Hematopoietic multipotent progenitor cell treated with erythropoietin and hydrocortisone succinate and interleukin-3 and kit ligand, for 4 days (in vitro differentiated cells): ENCODE results near the gene MAP1B.
"Not testable (repeated sequence)": the region's sequence is repeated elsewhere in the genome, so short reads cannot be mapped to it uniquely, and the experiment has no call there.

Experiments used
- DNase-seq: peaks from one replicate; pipeline ENCODE4 v3.0.0-alpha.2; 2015

MAP1B gene

GRCh38 chr5:72107131-72107900 is at the start of gene MAP1B:
Gene MAP1B (plus strand): TSS chr5:72107475. CDS start chr5:72107532, 57 bp downstream.
- DNase-seq = peak; percentile 9

DNA sequence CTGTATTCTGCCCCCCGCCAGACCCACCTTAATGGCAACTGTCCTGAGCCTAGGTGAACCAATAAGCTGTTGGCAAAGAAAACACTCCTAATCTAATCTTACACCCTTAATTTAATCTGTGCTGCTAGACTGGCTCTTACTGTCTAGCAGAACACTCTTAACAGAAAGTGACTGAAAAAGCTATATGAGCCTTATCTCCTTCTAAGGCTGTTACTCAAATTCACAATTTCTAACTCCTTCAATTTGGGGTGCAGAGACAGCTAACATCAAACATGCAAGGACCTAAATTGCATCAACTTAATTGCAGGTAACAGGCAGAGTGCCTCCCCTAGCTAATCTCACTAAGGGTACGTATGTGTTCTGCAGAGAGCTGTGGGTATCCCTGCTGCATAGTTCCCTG is 49.5 kb upstream of the MAP1B start:
- DNase-seq = no peak

- DNase-seq = peak; percentile 64
Measured at GRCh38 chr5:72063219-72063819, 44.0 kb upstream of the MAP1B start.

DNA sequence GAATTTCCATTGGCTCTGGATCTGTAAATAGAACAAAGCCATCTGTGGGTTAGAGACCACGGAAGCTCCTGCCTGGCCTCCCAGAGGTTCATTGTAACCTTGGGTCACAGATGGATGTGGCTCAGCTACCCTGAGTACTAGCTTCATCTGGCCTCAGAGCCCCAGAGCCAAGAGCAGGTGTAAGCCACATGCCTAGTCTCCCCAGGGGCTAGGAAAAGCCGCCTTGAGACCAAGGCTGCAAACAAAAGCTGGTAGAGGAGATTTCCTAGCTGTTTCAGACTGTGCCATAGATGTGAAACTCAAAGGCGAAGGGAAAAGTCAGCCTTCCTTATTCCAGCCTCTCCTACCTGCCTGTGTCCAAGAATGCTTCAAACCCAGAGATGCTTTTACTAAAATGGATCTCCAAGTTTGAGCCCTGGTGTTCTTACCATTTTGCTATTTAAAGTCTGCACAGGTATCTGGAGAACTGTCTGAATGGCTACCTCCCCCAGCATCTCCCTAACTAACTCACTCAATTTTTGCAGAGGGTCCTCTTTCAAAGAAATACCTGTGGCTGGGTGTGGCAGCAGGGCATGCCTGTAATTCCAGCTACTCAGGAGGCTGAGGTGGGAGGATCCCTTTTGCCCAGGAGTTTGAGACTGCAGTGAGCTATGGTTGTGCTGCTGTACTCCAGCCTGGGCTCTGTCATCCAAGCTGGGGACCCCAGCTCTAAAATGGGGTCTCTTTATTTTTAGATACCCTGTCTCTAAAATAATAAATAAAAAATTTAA is 42.3 kb upstream of the MAP1B start:
- no peak for DNase-seq

GRCh38 chr5:72065751-72066255 is 41.5 kb upstream of the MAP1B start:
- DNase-seq = no peak

DNA sequence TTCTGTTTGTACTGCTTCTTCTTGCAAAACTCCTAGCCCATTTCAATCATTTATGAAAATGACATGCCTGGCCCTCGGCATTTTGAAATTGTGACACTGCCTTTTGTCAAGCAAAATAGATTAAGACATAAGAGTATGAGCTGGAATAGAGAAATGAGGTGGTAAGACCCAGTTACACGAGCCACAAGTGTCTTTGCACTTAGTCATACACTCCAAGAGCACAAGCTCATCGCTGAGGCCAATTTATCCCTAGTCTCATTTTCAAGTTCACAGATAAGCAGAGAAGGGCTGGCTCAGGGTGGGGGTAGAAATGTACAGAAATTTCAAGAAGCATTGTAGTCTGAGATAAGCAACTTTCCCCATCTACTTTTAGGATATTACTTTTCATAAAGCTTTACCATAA is 40.6 kb upstream of the MAP1B start:
- DNase-seq = no peak

DNA sequence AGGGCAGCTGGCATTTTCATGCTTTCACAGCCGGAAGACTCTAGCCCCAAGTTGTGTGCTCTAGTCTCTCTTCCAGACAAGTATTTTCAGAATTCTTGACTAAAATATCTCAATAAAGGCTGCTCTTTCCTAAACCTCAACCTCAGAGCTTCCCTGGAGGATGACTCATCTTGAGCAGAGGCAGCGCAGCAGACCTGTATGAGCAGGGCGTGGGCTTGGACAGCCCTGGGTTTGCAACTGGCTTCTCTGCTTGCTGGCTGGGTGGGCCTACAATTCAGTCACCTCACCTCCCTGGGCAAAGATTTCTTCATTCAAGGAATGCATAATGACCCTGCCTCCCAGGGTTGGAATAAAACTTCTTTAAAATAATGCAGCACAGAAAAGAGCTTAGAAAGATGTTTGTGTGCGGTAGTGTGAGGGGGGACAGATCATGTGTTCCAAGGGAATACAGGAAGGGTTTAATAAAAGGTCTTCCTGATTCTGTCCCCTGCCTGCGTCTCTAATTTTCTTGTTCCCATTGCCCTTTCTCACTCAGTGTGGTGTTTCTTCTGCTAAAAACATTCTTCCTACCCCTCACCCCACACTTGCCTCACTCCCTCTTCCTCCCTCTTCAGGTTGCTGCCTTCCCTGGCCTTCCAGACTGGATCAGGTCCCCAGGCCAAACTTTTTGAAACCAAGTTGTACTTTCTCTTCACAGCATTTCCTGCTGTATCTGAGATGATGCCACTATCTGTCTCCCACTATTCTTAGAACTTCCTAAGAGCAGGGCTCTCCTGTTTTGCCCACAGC is 39.4 kb upstream of the MAP1B start:
- no peak for DNase-seq

DNA sequence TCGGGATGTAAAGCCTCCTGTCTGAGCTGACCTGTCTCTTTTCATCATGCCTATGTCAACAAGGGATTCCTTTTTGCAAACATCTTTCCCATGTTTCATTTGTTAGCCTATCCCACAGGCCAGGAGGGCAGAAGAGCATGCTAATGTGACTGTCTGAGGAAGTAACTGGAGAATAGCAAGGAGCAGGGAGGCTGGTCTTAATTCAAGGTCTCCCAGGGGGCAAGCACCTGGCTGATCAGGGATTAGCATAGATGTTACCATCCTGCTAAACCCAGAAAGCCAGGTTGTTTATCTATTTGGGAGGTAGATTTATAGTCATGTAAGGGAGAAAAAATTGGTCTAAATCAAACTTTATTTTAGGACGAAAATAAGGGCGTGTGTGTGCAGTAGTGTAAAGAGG is 36.7 kb upstream of the MAP1B start:
- no peak for DNase-seq

DNA sequence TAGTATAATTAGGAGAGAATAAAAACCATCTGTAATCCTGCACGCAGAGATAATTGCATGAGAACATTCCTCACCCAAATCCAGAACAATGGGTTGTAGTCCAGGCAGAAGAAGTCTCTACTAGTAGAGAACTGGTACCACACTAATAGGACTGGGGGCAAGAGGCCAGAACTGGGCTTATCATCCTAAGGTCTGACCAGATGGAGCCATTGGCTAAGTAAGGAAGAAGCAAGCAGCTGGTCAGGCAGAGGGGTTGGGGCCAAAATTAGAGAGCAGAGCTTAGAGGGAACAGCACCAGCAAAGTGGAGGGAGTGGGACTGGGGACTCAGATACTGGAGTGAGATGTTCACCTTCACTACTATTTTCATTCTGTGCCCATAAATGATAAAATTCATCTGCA is 35.4 kb upstream of the MAP1B start:
- DNase-seq = no peak

GRCh38 chr5:72074251-72074650 is 33.0 kb upstream of the MAP1B start:
- no peak for DNase-seq

DNA sequence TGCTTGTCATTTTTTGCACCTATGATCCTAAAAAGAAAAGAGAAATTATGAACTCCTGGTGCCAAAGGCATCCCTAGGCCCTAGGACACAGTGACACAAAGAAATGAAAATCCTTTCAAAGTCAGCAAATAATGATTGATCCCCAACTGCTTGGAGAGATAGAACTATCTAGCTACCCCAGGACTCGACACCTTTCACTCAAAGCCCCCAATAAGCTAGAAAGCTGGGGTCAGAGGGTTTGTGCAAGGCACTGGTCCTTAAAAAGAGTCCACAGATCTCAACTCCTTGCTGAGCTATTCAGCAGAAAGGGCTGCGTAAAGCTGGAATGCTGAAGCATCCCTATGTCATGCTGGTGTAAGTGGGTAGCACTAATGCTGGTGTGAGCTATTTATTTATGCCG is 31.8 kb upstream of the MAP1B start:
- DNase-seq = no peak

- DNase-seq = no peak
Measured at GRCh38 chr5:72076621-72077300, 30.5 kb upstream of the MAP1B start.

DNA sequence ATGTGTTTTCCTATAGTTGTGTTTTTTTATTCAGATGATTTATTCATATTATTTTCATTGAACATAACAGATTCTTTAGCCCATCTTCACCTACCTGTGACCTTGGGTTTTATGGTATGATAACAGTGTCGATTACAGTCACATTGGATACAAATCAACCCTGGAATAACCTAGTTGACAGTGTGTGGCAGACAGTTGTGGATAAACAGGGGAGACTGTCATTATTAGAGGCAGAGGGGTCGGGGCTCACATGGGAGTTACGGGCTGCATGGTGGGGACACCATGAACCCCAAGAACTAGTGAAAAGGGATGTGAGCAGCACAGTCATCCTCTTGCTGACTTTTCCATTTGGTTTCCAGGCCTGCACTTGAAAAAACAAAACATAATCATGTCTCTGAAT is 29.9 kb upstream of the MAP1B start:
- DNase-seq = no peak

GRCh38 chr5:72079288-72079687 is 28.0 kb upstream of the MAP1B start:
- no peak for DNase-seq

GRCh38 chr5:72082048-72082447 is 25.2 kb upstream of the MAP1B start:
- no peak for DNase-seq

GRCh38 chr5:72084876-72085275 is 22.4 kb upstream of the MAP1B start:
- DNase-seq = no peak

GRCh38 chr5:72085319-72085718 is 22.0 kb upstream of the MAP1B start:
- no peak for DNase-seq

- not testable (repeated sequence) for DNase-seq
Measured at GRCh38 chr5:72089713-72090112, 17.6 kb upstream of the MAP1B start.

DNA sequence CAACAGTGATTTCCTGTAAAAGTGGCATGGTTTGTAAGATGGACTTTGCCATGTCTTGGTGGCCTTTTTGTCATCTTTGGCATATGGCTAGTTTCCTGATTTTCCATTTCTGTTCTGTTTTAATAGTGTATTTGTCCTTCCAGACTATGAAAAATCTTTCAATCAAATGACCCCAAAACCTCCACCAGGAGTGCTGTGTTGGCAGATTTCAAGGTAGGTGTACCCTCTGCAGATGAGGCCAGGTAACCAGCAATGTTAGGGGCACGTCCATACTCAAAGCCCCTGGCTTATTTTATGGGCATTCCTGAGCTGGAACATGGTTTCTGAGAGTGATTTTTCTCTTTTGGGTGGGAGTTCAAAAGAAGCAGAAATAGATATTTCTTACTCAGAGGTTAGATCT is 15.2 kb upstream of the MAP1B start:
- DNase-seq = no peak

DNA sequence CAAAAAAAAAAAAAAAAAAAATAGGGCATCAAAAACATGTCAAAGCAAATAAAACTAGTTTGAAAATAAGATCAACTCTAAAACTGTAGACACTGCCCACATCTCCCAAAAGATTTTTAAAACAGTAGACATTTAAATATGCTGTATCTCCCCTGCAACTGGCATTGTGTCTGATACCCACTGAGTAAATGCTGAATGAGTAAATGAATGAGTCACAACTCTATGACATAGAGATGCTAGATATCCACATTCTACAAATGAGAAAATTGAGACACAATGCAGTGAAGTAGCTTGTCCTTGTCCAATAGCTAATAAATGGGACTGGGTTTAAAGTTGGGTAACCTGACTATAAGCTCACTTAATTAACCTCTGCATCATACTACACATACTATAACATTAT is 14.1 kb upstream of the MAP1B start:
- DNase-seq = no peak

DNA sequence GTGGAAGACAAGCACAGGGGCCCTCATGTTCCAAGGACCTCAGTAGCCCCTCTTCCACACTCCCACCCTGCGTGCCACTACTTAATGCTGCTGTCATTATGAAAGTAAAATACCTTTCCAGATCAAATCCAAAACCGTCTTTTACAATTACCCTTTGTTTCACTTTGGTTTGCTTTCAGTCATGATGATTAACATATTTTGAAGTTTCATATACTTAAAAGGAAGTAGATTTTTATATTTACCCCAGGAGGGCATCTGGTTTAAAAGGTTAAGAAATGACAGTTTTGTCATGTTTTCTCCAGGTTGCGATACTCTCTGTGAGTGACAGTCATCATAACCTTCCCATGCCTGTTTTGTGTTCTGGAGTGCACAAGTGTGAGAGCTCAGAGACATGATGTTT is 13.5 kb upstream of the MAP1B start:
- DNase-seq = no peak

DNA sequence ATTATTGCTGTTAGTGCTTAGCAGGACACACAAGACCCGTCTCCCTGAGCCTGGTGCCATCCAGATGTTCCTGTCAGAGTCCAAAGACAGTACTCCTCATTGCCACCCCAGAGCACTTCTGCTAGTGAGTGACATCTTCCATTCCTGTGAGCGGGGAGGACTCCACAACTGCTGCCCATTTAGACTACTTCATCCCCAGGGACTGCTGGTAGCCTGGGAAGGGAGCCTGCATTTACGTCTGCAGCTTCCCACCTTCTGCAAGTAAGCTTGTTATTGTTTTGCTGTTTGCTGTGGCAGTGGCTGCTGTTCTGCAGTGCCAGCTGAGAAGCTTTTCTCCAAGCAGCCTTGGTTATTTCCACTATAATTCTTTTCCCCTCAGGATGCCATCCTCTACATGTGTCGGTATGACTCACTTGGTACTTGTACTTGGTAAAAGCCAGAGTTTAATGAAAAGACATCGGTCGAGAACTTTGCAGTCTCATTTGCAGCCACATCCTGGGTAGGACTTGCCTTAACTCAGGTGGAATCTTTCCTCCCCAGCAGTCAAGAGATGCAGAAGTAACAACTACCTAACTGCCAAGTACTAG is 10.6 kb upstream of the MAP1B start:
- no peak for DNase-seq
